ENCODE measurements around the gene COA8. TPM values are rescaled to one million over a fixed set of nuclear protein-coding genes. Genes with fewer than 3 reads are reported as not detected.
A peak's percentile ranks its signal among the peaks of the same experiment; 100 is the strongest.
"Not testable (repeated sequence)": the region's sequence is repeated elsewhere in the genome, so short reads cannot be mapped to it uniquely, and the experiment has no call there.

The COA8 gene
- total and polyA plus RNA-seq, 4 donors: 30.6 to 59.8 (median 39.5) TPM

- DNase-seq: no peak
- Histone ChIP-seq H3K9ac (ENCODE audit: insufficient read depth in 1 of 2, low read length in 2 of 2) (no peak overlapping the region), H3K36me3 (ENCODE audit: control insufficient read depth in 4 of 4, insufficient read depth in 4 of 4, low read length in 4 of 4) (no peaks in the 10 kb centered on the region), H3K4me1 (ENCODE audit: control insufficient read depth in 5 of 5, insufficient read depth in 5 of 5, low read length in 5 of 5) (peaks cover 0 to 17% (median 10%) of the 10 kb centered on the region in 5 donors), H3K4me3 (no peak overlapping the region), H3K27me3 (ENCODE audit: control insufficient read depth in 3 of 3, insufficient read depth in 3 of 3, low read length in 2 of 3) (peaks cover 0 to 12% (median 2%) of the 10 kb centered on the region in 3 donors), H3K9me3 (ENCODE audit: control insufficient read depth in 4 of 4, insufficient read depth in 3 of 4, low read length in 3 of 4) (no peaks in the 10 kb centered on the region), H3K27ac (ENCODE audit: low read depth in 1 of 2, low read length in 1 of 2) (no peak overlapping the region)
- TF ChIP-seq, protein P1, sequence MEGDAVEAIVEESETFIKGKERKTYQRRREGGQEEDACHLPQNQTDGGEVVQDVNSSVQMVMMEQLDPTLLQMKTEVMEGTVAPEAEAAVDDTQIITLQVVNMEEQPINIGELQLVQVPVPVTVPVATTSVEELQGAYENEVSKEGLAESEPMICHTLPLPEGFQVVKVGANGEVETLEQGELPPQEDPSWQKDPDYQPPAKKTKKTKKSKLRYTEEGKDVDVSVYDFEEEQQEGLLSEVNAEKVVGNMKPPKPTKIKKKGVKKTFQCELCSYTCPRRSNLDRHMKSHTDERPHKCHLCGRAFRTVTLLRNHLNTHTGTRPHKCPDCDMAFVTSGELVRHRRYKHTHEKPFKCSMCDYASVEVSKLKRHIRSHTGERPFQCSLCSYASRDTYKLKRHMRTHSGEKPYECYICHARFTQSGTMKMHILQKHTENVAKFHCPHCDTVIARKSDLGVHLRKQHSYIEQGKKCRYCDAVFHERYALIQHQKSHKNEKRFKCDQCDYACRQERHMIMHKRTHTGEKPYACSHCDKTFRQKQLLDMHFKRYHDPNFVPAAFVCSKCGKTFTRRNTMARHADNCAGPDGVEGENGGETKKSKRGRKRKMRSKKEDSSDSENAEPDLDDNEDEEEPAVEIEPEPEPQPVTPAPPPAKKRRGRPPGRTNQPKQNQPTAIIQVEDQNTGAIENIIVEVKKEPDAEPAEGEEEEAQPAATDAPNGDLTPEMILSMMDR (IDR thresholded peaks at IDR 0.05; ENCODE audit: control extremely low read depth, extremely low read depth): no peak
- 93 to 96% methylated on average over 5 of the region's 5 CpGs for WGBS, 2 donors
- no peak for ATAC-seq (ENCODE audit: insufficient read depth, low FRiP score)
Observed at GRCh38 chr14:103604620-103605019, 41.9 kb downstream of the COA8 start.

GRCh38 chr14:103606963-103607668 is 44.4 kb downstream of the COA8 start:
- peak; percentile 93 to 98 (median 95) for DNase-seq
- Histone ChIP-seq H3K4me3 (no peak overlapping the region), H3K27ac (ENCODE audit: low read depth in 1 of 2, low read length in 1 of 2) (no peak overlapping the region)

GRCh38 chr14:103607822-103608221 is 45.1 kb downstream of the COA8 start:
- Histone ChIP-seq H3K4me3 (no peak overlapping the region), H3K9ac (ENCODE audit: insufficient read depth in 1 of 2, low read length in 2 of 2) (no peak overlapping the region), H3K9me3 (ENCODE audit: control insufficient read depth in 4 of 4, insufficient read depth in 3 of 4, low read length in 3 of 4) (peaks cover 0 to 6% (median 2%) of the 10 kb centered on the region in 4 donors), H3K27me3 (ENCODE audit: control insufficient read depth in 3 of 3, insufficient read depth in 3 of 3, low read length in 2 of 3) (peaks cover 0 to 12% (median 2%) of the 10 kb centered on the region in 3 donors), H3K36me3 (ENCODE audit: control insufficient read depth in 4 of 4, insufficient read depth in 4 of 4, low read length in 4 of 4) (no peaks in the 10 kb centered on the region), H3K4me1 (ENCODE audit: control insufficient read depth in 5 of 5, insufficient read depth in 5 of 5, low read length in 5 of 5) (peaks cover 0 to 17% (median 10%) of the 10 kb centered on the region in 5 donors), H3K27ac (ENCODE audit: low read depth in 1 of 2, low read length in 1 of 2) (no peak overlapping the region)
- ATAC-seq (ENCODE audit: insufficient read depth, low FRiP score) (no peak), DNase-seq (no peak)
- TF ChIP-seq, protein P1 (IDR thresholded peaks at IDR 0.05; ENCODE audit: control extremely low read depth, extremely low read depth): no peak
- 14 to 26% methylated on average over 15 of the region's 15 CpGs for WGBS, 2 donors

More at GRCh38 chr14:103606963-103607668, 44.4 kb downstream of the COA8 start:
- peak; percentile 71 for ATAC-seq (ENCODE audit: insufficient read depth, low FRiP score)
- Histone ChIP-seq H3K9ac (ENCODE audit: insufficient read depth in 1 of 2, low read length in 2 of 2) (no peak overlapping the region), H3K4me1 (ENCODE audit: control insufficient read depth in 5 of 5, insufficient read depth in 5 of 5, low read length in 5 of 5) (peaks cover 0 to 17% (median 10%) of the 10 kb centered on the region in 5 donors), H3K27me3 (ENCODE audit: control insufficient read depth in 3 of 3, insufficient read depth in 3 of 3, low read length in 2 of 3) (peaks cover 0 to 12% (median 2%) of the 10 kb centered on the region in 3 donors), H3K36me3 (ENCODE audit: control insufficient read depth in 4 of 4, insufficient read depth in 4 of 4, low read length in 4 of 4) (no peaks in the 10 kb centered on the region), H3K9me3 (ENCODE audit: control insufficient read depth in 4 of 4, insufficient read depth in 3 of 4, low read length in 3 of 4) (peaks cover 0 to 6% (median 2%) of the 10 kb centered on the region in 4 donors)
- TF ChIP-seq, protein P1 (IDR thresholded peaks at IDR 0.05; ENCODE audit: control extremely low read depth, extremely low read depth): peak; percentile 18
- WGBS, 2 donors: 2 to 5% methylated on average over 25 of the region's 25 CpGs

GRCh38 chr14:103609081-103609480 is 46.3 kb downstream of the COA8 start:
- not testable (repeated sequence) for H3K9ac ChIP-seq (ENCODE audit: insufficient read depth in 1 of 2, low read length in 2 of 2); H3K36me3 ChIP-seq (ENCODE audit: control insufficient read depth in 4 of 4, insufficient read depth in 4 of 4, low read length in 4 of 4); H3K27ac ChIP-seq (ENCODE audit: low read depth in 1 of 2, low read length in 1 of 2); H3K9me3 ChIP-seq (ENCODE audit: control insufficient read depth in 4 of 4, insufficient read depth in 3 of 4, low read length in 3 of 4); H3K4me3 ChIP-seq; ATAC-seq (ENCODE audit: insufficient read depth, low FRiP score); DNase-seq
- Histone ChIP-seq H3K4me1 (ENCODE audit: control insufficient read depth in 5 of 5, insufficient read depth in 5 of 5, low read length in 5 of 5) (peaks cover 0 to 17% (median 10%) of the 10 kb centered on the region in 5 donors), H3K27me3 (ENCODE audit: control insufficient read depth in 3 of 3, insufficient read depth in 3 of 3, low read length in 2 of 3) (peaks cover 0 to 12% (median 2%) of the 10 kb centered on the region in 3 donors)
- 78 to 96% methylated on average over 4 of the region's 4 CpGs for WGBS, 2 donors

Data from lung (tissue), 12 donors.